ENCODE data around the gene SEPTIN12.
"Not testable (repeated sequence)": the region's sequence is repeated elsewhere in the genome, so short reads cannot be mapped to it uniquely, and the experiment has no call there.

Gene SEPTIN12

DNA sequence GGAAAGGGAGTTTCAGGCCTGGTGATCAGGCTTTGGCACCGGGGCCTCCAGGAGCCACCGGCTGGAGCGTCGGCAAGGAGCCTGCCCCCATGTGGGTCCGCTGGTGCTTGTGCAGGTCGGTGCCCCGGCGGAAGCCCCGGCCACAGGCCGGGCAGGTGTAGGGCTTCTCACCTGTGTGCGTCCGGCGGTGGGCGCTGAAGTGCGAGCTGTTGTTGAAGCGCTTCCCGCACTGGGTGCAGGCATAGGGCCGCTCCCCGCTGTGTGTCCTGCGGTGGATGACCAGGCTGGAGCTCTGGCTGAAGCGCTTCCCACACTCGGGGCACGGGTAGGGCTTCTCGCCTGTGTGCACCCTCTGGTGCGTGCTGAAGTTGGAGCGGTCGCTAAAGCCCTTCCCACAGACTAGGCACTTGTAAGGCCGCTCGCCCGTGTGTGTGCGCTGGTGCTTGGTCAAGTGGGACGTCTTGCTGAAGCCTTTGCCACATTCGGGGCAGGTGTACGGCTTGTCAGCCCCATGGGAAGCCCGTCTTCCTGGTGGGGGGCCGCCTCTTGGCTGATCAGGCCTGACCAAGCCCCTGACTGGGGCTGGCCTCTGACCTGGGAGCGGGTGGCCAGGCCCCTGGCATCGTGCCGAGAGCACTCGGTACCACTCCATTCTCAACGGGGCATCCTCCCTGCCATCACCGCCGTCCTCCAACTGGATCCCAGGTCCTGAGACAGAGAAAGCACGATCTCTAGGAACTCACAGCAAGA is 35.6 kb downstream of the SEPTIN12 start:
- no peak for DNase-seq

DNA sequence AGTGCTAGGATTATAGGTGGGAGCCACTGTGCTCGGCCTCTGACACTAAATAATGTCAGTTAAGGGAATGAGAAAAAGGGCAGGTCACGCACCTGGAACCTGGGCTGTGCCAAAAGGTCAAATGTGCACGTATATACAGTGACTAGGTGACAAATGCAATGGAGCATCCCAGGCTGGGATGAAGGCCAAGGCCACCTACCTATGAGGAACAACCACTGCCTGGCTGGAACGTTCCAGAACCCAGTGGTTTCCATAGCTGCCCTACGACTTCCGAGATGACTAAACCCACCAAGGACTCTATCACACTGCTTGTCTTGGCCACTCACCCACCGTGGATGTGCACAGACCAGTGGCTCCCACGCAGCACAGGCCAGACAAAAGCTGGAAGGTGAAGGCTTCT is 37.2 kb downstream of the SEPTIN12 start:
- no peak for DNase-seq

DNA sequence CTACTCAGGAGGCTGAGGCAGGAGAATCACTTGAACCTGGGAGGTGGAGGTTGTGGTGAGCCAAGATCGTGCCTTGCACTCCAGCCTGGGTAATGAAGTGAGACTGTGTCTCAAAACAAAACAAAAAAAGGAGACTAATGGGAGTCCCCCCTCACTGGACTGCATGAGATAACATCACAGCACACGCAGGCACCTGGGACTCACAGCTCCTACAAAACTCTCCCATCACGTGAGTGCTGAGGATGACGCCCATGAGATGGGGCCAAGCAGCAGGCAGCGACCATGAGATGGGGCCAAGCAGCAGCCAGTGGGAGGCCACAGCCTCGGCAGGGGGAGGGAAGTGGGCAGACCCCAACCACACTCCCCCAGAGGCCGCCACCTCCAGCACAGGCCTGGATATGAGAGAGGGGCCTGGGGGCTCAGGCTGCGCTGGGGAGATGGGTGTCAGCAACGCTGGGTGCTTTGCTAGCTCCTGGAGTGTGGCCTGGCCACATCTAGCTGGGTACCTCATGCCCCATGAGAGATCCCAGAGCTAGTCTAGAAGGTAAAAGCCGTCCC is 38.4 kb downstream of the SEPTIN12 start:
- DNase-seq: no peak

DNA sequence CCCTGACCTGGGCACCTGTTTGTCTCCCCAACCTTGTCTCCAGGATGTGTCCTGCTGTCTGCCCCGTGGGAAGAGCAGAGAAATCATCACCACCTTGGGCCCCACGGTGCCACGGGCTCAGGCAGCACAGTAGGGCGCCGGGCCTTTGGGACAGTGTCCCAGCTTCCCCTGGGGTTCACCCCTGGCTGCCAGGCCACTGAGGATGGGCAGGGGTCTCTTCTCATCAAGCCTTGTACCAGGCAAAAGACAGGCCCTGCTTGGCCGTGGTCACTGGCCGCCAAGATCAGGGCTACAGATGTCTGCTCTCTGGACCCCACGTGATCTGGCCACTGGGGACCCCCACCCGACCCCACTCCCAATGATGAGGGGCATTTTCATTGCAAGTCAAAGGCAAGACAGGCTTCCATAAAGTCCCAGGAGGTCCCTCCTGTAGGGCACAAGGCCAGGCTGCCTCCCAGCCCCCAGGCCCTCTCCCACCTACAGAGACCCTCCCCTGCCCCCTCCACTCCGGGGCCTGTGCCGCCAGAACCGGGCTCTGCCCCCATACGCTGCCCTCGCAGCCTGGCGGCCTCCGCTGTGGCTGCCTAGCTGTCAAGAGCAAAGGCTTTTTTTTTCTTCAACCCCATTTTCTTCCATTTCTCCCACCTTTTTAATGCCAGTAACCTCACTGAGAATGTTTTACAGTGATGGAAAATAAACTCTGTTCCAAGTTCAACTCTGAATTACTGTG is 39.3 kb downstream of the SEPTIN12 start:
- no peak for DNase-seq

DNA sequence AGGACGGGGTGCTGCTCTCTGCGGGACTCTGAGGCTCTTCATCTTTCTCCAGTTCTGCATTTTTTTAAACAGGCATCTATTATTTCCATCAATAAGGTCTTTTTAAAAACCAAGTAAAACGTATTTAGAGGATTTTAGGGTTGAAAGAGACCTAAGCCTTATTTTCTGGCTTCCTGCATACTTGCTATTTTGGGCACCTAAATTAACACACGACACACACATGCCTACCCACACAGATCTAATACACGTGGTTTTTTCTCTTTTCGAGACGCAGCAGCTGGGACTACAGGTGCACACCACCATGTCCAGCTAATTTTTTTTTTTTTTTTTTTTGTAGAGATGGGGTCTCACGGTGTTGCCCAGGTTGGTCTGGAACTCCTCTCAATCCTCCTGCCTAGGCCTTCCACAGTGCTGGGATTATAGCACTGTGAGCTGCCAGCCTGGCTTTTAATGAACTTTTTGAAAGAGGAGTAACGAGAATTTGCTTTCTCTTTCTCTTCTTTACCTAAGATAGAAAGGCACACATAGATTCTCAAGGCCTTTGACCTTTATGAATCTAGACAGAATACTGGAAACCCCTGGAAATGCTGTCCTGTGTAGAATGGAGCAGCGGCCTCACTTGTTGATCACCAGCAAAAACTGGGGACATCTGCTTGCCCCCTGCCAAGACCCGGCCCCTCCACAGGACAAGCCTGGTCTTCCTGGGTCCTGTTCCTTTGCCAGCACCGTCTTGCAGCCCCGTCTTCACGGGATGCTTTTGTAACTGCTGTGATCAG is 40.1 kb downstream of the SEPTIN12 start:
- no peak for DNase-seq

DNA sequence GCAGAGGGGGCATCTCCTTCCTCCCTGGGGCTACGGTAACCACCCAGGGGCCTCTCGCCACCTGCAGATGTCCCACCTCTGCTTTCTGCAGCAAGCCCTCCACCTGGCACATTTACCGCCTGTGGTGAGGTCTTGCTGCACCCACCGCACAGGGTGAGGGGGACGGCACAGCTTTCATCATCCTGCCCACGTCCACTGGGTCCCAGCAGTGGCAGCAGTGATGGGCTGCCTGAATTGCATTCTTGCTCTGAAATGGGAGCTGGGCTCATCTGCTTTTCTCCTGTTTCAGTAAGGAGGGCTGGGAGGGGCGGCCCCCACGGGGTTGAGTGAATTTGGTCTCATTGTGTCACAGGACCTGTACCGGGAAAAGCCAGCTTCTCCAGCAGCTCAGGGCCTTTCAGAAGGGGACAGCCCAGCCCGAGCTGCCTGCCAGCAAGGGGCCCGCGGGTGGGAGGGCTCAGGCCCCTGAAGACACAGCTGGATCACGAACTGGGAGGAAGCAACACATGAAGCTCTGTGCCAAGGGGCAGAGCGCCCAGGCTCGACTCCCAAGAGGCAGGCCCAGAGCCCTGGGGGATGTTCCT is 41.1 kb downstream of the SEPTIN12 start:
- no peak for DNase-seq

DNA sequence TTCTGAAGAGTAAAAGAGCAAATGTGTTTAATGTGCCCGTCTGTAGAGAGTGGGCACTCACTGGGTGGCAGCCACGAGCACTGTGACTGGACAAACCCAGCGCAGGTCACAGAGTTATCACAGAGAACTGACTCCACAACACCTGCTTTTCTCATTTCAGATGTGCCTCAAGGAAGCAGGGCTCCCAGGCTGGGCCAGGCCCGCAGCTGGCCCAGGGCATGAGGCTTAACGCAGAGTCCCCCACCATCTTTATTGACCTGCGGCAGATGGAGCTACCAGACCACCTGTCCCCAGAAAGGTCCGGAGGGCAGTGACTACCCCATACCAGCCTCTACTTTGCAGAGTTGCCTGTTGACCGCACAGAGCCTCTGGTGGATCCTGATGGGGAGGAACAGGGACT is 41.9 kb downstream of the SEPTIN12 start:
- DNase-seq: no peak

DNA sequence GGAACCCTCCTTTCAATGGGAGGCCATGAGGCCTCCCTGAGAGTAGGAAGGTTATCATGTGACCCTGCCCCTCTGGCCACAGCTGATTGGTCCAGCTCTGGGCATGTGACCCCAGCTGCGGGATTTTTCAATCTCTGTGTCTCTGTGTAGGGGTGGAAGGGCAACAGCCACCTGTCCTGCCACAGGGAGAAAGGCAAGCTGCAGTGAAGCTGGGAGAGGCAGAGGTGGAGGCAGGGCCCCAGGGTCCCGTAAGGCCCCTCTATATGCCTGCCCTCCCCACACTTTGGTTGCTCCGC is 42.9 kb downstream of the SEPTIN12 start:
- no peak for DNase-seq

DNA sequence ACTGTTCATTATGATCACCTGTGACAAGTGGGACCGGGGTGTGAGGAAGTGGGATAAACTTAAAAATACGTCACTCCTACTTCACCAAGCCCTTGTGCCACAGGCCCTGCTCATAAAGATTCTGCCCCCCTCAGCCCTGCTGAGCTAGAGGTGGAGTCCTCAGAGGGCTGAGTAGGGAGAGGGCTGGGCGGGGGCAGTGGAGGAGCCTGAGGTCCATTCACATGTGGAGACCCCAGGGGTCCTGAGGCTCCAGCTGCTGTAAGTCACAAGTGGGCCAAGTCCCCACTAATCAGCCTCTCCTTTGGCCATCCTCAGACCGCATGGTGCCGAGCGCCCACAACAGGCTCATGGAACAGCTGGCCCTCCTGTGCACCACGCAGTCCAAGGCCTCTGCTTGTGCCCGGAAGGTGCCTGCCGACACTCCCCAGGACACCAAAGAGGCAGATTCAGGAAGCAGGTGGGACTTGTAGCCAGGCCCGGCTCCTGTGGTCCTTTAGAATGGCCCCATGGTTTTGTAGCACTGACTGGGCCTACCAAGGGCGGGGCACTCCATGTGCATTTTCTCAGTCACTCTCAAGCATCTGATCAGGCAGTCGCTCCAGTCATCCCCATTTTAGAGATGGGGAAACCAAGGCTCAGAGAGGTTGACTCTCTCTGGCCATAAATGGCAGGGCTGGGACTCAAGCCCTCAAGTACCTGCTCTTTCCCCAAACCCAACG is 43.4 kb downstream of the SEPTIN12 start:
- DNase-seq: no peak

DNA sequence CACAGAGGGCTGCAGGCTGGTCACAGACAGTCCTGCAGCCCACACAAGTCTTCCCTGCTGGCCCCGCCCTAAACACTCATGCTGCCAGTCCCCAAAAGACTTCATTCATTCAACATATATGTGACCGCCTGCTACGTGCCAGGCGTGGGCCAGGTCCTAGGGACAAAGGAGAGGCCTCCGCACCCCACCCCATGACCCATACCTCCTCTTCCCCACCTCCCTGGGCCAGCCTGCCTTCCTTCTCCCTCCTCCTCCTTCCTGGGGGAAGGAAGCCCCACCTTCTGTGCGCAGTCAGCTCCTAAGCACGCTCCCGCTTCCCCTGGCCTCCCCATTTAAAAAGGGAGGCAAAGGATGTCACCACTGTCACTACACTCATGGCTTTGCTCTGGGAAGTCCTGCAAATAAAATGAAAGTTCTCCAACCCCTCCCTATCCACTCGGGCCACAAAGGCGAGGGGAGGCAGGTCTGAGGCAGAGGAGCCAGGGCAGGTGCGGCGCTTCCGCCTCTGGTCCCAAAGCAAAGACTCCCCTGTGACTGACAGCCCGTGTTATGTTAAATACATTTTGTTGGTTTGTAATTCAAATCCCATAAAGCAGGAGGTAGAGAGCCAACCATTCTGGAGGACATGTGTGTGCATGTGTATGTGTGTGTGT is 44.8 kb downstream of the SEPTIN12 start:
- peak; percentile 16 for DNase-seq

DNA sequence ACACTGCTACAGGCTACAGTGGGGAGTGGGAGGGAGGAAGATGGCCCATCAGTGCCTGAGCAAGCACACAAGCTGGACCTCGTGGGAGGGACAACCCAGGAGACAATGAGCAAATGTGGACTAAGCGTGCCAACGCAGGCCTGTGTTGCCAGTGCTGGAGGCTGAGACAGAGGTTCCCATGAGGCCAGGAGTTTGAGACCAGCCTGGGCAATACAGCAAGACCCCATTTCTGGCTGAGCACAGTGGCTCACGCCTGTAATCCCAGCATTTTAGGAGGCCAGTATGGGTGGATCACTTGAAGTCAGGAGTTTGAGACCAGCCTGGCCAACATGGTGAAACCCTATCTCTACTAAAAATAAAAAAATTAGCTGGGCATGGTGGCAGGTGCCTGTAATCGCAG is 49.8 kb downstream of the SEPTIN12 start:
- not testable (repeated sequence) for DNase-seq

DNA sequence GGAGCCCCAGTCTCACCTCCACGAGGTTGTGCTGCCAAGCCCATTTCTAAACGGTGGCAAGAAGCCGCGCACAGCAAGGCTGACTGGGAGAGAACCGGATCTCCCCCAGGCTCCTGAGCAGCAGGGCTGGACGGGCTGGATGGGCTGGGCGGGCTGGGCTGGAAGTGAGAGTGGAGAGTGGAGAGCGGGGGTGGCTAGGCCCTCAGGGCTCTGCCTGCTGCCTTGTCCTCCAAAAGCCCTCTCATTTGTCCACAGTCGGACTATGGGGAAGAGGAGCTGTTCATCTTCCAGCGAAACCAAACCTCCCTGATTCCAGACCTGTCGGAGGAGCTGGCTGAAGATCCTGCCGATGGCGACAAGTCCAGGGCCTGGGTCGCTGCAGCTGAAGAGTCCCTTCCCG is 50.6 kb downstream of the SEPTIN12 start:
- no peak for DNase-seq

DNA sequence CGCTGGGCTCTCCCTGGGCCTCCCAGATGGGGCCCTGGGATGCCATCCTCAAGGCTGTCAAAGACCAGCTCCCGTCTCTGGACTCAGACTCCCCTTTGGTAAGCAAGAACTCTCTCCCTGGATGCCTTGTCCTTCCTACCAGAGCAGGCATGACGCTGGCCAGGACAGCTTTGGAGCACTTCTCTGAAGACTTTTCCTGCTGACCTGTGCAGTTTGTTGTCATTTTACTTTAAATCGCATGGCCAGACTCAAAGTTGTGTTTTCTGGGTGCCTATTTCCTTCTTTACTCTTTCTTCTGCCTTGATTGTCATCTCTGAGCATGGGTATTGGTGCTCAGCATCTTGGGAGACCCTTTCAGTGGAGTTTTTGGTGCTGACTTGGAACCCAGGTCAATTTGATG is 51.6 kb downstream of the SEPTIN12 start:
- no peak for DNase-seq

DNA sequence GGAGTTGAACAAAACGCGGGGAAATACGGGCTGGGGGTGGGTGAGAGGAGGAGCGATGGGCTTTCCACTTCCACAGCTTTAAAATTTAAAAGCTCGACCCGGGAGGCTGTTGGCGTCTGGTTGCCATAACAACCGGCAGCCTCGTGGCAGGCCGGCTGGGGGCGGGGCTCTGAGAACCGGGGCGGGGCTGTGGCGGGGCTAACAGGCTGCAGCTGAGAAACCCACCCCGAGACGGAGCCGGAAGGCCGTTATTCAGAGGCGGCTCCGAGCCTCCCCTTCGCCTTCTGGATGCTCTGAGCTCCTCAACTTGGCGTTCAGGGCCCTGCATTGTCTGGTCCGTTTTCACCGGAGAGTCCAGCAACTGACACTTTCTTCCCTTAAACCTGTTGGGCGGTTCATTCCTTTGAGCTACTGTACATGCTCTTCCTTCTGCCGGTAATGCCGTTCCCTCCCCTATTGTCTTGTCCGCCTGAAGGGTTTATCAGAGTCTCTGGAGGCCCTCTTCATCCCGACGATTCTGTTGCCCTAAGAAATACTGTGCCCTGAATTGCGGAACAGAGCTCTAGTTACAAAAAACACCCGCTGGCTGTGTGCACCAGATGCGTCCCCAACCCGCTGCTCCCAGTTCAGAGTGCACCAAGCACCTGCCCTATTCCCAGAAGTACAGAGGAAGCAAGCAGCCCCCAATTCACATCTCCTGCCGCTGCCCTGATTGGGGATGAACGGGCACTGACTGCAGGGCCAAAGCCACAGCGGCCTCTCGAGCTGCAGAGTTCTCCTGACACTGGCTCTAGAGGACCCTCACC is 53.2 kb downstream of the SEPTIN12 start:
- DNase-seq: peak; percentile 79

DNA sequence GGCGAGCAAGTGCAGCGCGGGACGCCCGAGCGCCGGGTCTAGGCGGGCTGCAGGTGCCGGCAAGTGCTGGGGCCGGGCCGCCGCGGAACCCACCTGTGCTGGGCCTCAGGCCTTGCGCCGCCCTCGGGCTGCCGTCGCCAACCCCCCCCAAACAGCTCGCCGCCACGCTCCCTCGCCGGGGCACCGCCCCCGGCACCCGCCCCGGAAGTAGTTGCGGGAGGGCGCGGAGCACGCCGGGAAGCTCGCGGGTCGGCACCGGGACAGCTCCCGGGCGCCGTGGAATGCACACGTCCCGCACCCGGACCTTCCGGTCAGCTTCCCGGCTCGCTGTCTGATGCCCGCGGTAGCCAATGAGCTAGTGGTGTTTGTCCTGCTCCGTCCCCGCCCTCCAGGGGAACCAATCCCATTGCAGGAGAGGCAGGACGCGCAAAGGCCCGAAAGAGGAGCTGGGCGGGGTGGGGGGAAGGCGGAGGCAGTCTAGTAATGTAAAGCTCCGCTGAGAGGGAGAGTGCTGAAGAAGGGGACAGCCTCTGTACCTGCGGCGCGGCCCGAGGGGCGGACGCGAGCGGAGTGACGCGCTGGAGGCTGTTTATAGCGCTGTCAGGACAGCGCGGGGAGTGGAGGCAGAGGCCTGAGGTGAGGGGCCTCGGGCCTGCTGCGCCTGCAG is 53.9 kb downstream of the SEPTIN12 start, which contains the start of the genes ANKS3 and DNAAF8:
ANKS3 (minus strand) TSS at position 209 of the 667 bp plus-strand sequence. CDS start 4,122 bp downstream, outside the sequence.
DNAAF8 (plus strand) TSS at position 475 of the 667 bp plus-strand sequence. CDS start 1,978 bp downstream, outside the sequence.
- peak; percentile 99 for DNase-seq

DNA sequence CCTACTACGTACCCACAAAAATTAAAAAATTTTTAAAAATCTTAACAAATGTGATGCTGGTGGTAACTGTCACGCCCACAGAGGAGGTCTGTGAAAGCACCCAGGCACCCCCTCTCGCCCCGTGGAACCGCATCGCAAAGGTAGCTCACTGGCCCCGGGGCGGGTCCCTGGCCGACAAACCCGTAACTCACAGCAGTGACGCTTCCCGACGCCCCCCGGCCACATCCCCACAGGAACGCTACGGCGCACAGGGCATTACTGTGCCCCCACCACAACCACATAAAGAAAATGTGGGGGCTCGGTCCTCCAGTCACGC is 54.4 kb downstream of the SEPTIN12 start:
- no peak for DNase-seq

DNA sequence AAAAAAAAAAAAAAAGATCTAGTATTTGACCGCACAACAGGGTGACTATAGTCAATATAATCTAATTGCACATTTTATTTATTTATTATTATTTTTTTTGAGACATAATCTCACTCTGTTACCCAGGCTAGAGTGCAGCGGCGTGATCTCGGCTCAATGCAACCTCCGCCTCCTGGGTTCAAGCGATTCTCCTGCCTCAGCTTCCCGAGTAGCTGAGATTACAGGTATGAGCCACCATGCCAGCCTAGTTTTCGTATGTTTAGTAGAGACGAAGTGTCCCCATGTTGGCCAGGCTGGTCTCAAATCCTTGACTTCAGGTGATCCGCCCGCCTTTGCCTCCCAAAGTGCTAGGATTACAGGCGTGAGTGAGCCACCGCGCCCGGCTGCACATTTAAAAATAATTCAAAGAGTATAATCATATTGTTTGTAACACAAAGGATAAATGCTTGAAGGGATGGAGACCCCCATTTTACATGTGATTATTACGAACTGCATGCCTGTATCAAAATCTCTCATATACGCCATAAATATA is 54.9 kb downstream of the SEPTIN12 start:
- DNase-seq: no peak

DNA sequence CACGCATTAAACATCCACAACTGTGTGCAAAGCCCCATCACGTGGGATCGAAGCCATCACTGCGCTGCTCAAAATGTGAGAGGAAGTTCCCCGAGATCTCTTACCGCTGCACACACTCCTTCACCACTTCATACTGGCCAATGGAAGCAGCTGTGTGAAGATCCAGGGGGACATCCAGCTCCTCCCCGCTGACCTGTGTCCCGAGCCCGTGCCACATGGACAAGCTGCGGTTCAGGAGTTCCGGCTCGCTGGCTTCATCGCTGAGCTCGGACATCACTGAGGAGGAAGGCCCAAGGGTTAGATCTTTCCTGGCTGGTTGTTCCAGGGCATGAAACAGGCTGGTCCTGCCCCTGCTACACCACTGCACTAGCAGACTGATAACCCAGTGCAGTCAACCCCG is 58.3 kb downstream of the SEPTIN12 start:
- DNase-seq: no peak

DNA sequence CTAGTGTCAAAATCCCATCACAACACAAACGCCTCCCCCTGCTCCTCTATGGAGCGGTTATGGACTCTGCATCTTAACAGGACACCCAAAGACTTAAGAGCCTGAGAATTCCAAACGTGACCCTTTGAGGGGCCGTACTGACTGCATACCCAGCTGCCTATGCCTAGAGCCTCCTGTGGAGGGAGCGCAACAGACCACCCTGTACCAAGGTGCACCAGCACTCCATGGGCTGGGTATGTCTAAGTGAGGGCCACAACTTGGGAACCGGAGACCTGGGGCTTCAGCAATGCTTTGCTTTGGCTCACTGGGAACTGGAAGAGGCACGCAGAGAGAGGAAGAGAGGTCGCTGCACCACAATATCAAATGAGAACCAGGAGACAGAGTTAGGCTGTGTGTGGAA is 59.5 kb downstream of the SEPTIN12 start:
- no peak for DNase-seq

Data from fibroblast of skin of back (primary cell).